Uterus (tissue), 2 donors: ENCODE results near the gene BPIFB6.

Experiments used
- POLR2A ChIP-seq, 2 donors: fragments of 450-650 bp; IDR thresholded peaks; one replicate each; pipeline ENCODE4 v1.6.1; 2016; ENCODE audit warnings: antibody characterized with exemption in 2 of 2, mild to moderate bottlenecking in 1 of 2, moderate library complexity in 1 of 2
- TF ChIP-seq, protein P1 (sequence below), 4 experiments: fragments of 200-600 bp in 2 of 4; fragments of 450-650 bp in 2 of 4; sonication (generic) in 2 of 4; IDR thresholded peaks; one replicate each; pipeline ENCODE4 v1.5.1; 2016 to 2019; ENCODE audit warnings: antibody characterized with exemption in 4 of 4, mild to moderate bottlenecking in 2 of 4, moderate library complexity in 1 of 4

DNA sequence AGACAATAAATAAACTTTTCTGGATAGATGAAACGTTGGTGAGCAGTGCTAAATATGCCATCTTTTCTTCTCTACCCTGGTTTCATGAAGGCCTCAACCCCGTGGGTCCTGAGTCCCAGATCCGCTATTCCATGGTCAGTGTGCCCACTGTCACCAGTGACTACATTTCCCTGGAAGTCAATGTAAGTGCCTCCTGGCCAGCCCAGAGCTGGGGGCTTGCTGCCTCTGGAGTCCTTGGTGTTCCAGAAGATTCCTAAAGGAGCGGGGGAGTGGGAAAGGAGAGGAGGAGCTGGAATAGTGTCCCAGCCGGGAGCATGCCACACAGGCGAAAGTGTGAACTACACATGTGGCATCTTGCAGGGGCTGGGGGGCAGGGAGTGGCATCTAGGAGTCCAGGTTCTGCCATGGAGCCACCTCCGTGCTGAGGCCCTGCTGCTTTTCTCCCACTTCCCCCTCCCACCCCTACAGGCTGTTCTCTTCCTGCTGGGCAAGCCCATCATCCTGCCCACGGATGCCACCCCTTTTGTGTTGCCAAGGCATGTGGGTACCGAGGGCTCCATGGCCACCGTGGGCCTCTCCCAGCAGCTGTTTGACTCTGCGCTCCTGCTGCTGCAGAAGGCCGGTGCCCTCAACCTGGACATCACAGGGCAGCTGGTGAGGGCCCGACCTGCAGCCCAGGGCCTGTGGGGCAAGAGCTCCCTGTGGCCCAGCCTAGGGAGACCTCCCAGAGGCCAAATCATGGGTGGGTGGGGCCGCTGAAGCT is 13.1 kb upstream of the BPIFB6 start:
- TF ChIP-seq, protein P1, sequence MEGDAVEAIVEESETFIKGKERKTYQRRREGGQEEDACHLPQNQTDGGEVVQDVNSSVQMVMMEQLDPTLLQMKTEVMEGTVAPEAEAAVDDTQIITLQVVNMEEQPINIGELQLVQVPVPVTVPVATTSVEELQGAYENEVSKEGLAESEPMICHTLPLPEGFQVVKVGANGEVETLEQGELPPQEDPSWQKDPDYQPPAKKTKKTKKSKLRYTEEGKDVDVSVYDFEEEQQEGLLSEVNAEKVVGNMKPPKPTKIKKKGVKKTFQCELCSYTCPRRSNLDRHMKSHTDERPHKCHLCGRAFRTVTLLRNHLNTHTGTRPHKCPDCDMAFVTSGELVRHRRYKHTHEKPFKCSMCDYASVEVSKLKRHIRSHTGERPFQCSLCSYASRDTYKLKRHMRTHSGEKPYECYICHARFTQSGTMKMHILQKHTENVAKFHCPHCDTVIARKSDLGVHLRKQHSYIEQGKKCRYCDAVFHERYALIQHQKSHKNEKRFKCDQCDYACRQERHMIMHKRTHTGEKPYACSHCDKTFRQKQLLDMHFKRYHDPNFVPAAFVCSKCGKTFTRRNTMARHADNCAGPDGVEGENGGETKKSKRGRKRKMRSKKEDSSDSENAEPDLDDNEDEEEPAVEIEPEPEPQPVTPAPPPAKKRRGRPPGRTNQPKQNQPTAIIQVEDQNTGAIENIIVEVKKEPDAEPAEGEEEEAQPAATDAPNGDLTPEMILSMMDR (IDR thresholded peaks at IDR 0.05): no peak
- TF ChIP-seq POLR2A (IDR thresholded peaks at IDR 0.05): no peak
